GM10248 (cell line): ENCODE results near the gene ERGIC1.

Experiments used
- CTCF ChIA-PET: fragments of 300-600 bp; sonication (Branson Sonifier 250); formaldehyde crosslinking; extraction: SDS; loops from one replicate; lab custom pipeline; 2021; ENCODE audit warnings: antibody characterized with exemption; lab: Yijun Ruan, JAX
- POLR2A ChIA-PET: fragments of 350-650 bp; sonication (Branson Sonifier 250); formaldehyde crosslinking; extraction: SDS; loops from one replicate; lab custom pipeline; 2020; ENCODE audit warnings: antibody characterized with exemption; lab: Yijun Ruan, JAX
- DNase-seq: peaks from one replicate; pipeline ENCODE4 v3.0.0; 2012; ENCODE audit errors: extremely low spot score
- CTCF ChIP-seq: IDR thresholded peaks from 2 replicates; pipeline ENCODE4 v1.5.1; 2012; ENCODE audit warnings: mild to moderate bottlenecking, low read depth; ENCODE audit errors: extremely low read depth, missing control alignments, control extremely low read depth

Gene ERGIC1

DNA sequence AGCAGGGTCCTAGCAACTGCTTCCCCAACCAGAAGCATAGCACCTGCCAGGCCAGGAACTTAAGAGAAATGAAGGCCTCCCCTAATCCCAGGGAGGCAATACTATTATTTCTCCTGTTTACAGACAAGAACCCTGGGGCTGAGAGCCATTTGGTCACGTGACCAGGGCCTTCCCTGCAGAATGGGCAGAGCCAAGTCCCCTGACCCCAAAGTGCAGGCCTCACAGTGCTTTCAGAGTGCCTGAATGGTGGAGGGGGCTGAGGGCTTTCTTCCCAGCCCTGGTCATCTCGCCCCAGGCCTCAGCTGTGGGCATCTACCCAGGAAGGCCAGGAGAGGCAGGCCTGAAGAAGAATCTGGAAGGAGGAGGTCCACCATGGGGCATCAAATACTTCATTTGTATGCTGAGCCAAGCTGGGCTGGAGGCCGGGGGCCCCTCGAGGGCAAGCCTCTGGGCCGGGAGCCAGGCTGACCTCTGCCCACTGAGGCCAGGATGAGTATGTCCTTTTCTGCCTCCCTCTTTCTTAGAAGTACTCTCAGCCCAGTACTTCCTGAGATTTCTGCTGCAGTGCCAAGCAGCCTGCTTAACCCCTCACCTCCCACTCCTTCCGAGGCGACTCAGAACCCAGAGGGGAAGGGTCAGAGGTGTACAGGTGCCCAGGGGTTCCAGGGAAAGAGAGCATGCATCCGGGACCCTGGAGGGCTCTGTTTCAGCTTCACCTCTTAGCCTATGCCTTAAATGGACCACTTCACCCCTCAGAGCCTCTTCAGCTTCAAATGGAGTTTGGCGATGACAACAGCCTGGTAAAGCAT, 44.2 kb upstream of the ERGIC1 start:
- TF ChIP-seq CTCF, result no peak
- ChIA-PET CTCF (interaction anchor here (1.3 to 8.7 kb wide), 3 partner anchors 8 to 18 kb away, joined by 3 to 57 read pairs (median 11); partner anchors contain the start of gene DUSP1), POLR2A (no interaction called here)
- no peak for DNase-seq

DNA sequence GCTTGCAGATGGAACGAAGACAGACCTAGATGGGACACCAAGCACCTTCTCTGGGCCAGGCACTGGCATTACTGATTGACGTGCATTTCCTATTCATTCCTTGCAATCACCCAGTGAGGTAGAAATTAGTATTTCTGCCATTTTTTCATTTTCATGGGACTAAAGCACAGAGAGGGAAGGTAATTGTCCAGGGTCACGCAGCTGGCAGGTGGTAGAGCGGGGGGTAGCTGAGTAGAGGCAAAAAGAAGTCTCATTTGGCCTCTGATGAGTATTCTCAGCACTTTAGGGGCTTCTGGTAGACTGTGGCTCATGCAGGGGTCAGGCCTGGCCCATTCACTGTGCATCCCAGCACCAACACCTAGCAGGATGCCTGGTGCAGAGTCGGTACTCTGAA, 43.6 kb upstream of the ERGIC1 start:
- no peak for DNase-seq
- ChIA-PET CTCF (interaction anchor here (0.9 to 8.7 kb wide), 4 partner anchors 13 to 142 kb away, joined by 3 to 57 read pairs (median 6); partner anchors contain the start of gene DUSP1), POLR2A (no interaction called here)
- TF ChIP-seq CTCF, result no peak

DNA sequence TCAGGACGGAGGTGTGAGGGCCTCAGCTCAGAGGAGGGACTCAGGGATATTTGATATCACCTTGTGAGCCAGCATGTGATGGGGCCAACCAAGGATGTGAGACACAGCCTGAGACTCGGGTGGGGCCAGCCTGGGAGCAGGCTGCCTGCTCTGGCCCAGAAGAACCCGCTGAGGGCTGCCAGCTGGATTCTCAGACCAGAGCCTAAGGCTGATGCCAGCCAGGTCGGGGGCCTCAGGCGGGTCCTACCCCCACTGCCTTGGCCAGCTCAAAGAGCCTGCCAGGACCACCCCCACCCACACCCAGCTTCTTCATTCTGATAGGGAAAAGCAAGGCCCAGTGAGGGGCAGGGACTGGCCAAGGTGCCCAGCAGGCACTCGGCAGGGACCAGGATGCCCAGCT, 42.8 kb upstream of the ERGIC1 start:
- ChIA-PET POLR2A (interaction anchor here (0.5 to 3.5 kb wide), 2 partner anchors 13 to 21 kb away, joined by 8 to 14 read pairs; partner anchors contain the start of gene DUSP1), CTCF (interaction anchor here (0.8 to 8.7 kb wide), 5 partner anchors 8 to 142 kb away, joined by 3 to 57 read pairs (median 4); partner anchors contain the start of gene DUSP1)
- TF ChIP-seq CTCF, result no peak
- DNase-seq, result no peak

- ChIA-PET POLR2A (interaction anchor here (0.6 to 3.5 kb wide), 2 partner anchors 21 to 23 kb away, joined by 4 to 14 read pairs; partner anchors contain the start of gene DUSP1), CTCF (interaction anchor here (0.8 to 8.7 kb wide), 4 partner anchors 9 to 20 kb away, joined by 3 to 57 read pairs (median 6); partner anchors contain the start of gene DUSP1)
- no peak for DNase-seq
- TF ChIP-seq CTCF, result no peak
Observed at GRCh38 chr5:172791726-172792445, 42.2 kb upstream of the ERGIC1 start.

DNA sequence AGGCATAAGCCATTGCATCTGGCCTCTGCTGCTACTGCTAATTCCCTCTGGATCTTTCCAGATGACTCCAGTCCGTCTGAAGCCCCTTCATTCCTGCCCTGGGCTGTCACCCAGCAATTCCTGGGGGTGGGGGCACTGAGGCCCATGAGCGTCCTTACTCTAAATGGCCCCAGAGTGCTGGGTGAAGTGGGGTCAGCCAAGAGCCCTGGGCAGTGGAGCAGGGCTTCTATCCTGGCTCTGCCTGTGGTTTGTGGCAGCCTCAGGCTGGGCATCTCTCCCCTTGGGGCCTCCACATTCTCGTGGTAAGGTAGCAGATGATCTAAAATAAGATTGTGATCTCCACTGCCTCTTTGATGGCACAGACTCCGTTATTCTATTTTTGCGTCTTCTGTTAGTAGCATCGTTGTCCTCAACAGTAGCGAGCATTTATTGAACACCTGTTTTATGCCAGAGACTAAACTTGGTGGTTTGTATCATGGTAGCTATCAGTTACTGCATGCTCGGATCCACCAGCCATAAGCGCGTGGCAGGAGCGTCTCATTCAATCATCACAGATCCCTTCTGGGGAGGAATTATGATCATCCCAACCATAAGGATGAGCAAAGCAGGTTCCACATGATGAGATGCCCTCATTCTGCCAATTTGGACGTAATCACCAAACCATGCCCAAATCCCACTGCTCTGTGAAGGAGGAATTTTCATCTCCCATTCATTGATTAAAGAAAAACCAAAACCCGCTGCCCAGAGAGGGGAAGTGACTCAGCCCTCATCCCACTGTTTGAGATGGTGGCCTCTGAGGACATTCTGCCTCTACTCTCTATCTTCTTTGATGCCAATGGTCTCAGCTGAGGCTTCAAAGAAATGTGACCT, 41.1 kb upstream of the ERGIC1 start:
- DNase-seq, result no peak
- no peak for TF ChIP-seq CTCF
- POLR2A ChIA-PET, result interaction anchor here (3.5 kb wide), 1 partner anchor 22 kb away, joined by 14 read pairs; the partner anchor contains the start of gene DUSP1
- CTCF ChIA-PET, result interaction anchor here (1.3 to 8.7 kb wide), 3 partner anchors 15 to 21 kb away, joined by 3 to 57 read pairs (median 7); partner anchors contain the start of gene DUSP1
